B cell (primary cell): ENCODE data around the gene SFSWAP. TPM values are rescaled to one million over a fixed set of nuclear protein-coding genes. Genes with fewer than 3 reads are reported as not detected.

Experiments
- ATAC-seq: fragments of 200-7000 bp; cut with Tn5 transposase; one replicate; pipeline ENCODE4 v1.10.0; 2021; ENCODE audit warnings: low read depth, mild to moderate bottlenecking, moderate number of reproducible peaks, moderate library complexity
- CTCF ChIA-PET: fragments of 350-600 bp; sonication (Branson Sonifier 250); formaldehyde crosslinking; loops from one replicate; lab custom pipeline; 2021; ENCODE audit warnings: antibody characterized with exemption, inconsistent platforms; lab: Charles Lee
- POLR2A ChIA-PET: fragments of 350-600 bp; sonication (Branson Sonifier 250); formaldehyde crosslinking; loops from one replicate; lab custom pipeline; 2021; ENCODE audit warnings: antibody characterized with exemption; lab: Charles Lee
- DNase-seq: peaks from one replicate; pipeline ENCODE4 v3.0.0; 2013
- H2AFZ ChIP-seq: 2 replicates; pipeline ENCODE4 v1.6.1; 2012; ENCODE audit warnings: mild to moderate bottlenecking, low read depth, low read length; ENCODE audit not compliant: insufficient read depth, poor library complexity, severe bottlenecking
- H3K27ac ChIP-seq, 2 donors: 1 replicate in 1 of 2; 2 replicates in 1 of 2; pipeline ENCODE4 v1.5.1; 2012 to 2013; ENCODE audit warnings: low read length in 2 of 2, mild to moderate bottlenecking in 2 of 2, moderate library complexity in 1 of 2
- H3K27me3 ChIP-seq, 4 experiments: fragments of 200-600 bp in 1 of 4; sonication (generic) in 1 of 4; replicated peaks in 1 of 4; 1 replicate in 2 of 4; 2 replicates in 2 of 4; pipeline versions ENCODE4 v1.6.1 to v1.7.0; 2013 to 2016; ENCODE audit warnings: low read length in 3 of 4, mild to moderate bottlenecking in 2 of 4, mixed read lengths in 1 of 4, moderate library complexity in 1 of 4; ENCODE audit not compliant: insufficient read depth in 4 of 4, control insufficient read depth in 3 of 4; ENCODE audit errors: control extremely low read depth in 1 of 4
- H3K36me3 ChIP-seq, 2 experiments: replicated peaks in 1 of 2; 1 replicate in 1 of 2; 2 replicates in 1 of 2; pipeline versions ENCODE4 v1.6.1 to v1.7.1; 2013; ENCODE audit warnings: low read length in 1 of 2; ENCODE audit not compliant: insufficient read depth in 2 of 2, control insufficient read depth in 1 of 2; ENCODE audit errors: control extremely low read depth in 1 of 2, extremely low read depth in 1 of 2
- H3K4me1 ChIP-seq, 2 donors: fragments of 200-600 bp in 1 of 2; sonication (generic) in 1 of 2; 1 replicate in 1 of 2; 2 replicates in 1 of 2; pipeline versions ENCODE4 v1.5.1 to v1.6.1; 2013 to 2017; ENCODE audit warnings: low read length in 2 of 2; ENCODE audit not compliant: control insufficient read depth in 2 of 2, insufficient read depth in 2 of 2
- H3K4me2 ChIP-seq: replicated peaks from 2 replicates; pipeline ENCODE3; 2012; ENCODE audit warnings: mild to moderate bottlenecking, low read depth, low read length; ENCODE audit not compliant: poor library complexity, severe bottlenecking
- H3K4me3 ChIP-seq, 5 experiments: fragments of 200-600 bp in 1 of 5; sonication (generic) in 1 of 5; 1 replicate in 3 of 5; 2 replicates in 2 of 5; pipeline versions ENCODE4 v1.5.1 to v1.7.0; 2011 to 2016; ENCODE audit warnings: low read length in 4 of 5, mild to moderate bottlenecking in 4 of 5, low read depth in 2 of 5, control low read depth in 1 of 5, moderate library complexity in 1 of 5; ENCODE audit not compliant: insufficient read depth in 1 of 5; ENCODE audit errors: control extremely low read depth in 1 of 5, extremely low read depth in 1 of 5
- H3K79me2 ChIP-seq: fragments of 200-600 bp; sonication (generic); one replicate; pipeline ENCODE4 v1.6.0; 2016; ENCODE audit warnings: low read length; ENCODE audit not compliant: control insufficient read depth, insufficient read depth
- H3K9ac ChIP-seq: fragments of 200-600 bp; sonication (generic); 2 replicates; pipeline ENCODE4 v1.6.1; 2017; ENCODE audit warnings: mild to moderate bottlenecking, low read length, moderate library complexity
- H3K9me3 ChIP-seq, 3 donors: one replicate each; pipeline versions ENCODE4 v1.6.1 to v1.7.1; 2013; ENCODE audit warnings: low read length in 2 of 3; ENCODE audit not compliant: control insufficient read depth in 2 of 3, insufficient read depth in 1 of 3; ENCODE audit errors: control extremely low read depth in 1 of 3
- H4K20me1 ChIP-seq: 2 replicates; pipeline ENCODE4 v1.6.0; 2012; ENCODE audit warnings: mild to moderate bottlenecking, low read length; ENCODE audit not compliant: insufficient read depth, control insufficient read depth, poor library complexity, severe bottlenecking
- H3K27ac Mint-ChIP-seq: one replicate; pipeline ENCODE4 v1.8.0; 2021; ENCODE audit warnings: mixed read lengths
- H3K27me3 Mint-ChIP-seq: one replicate; pipeline ENCODE4 v1.8.0; 2021; ENCODE audit warnings: mixed read lengths
- H3K4me1 Mint-ChIP-seq: one replicate; pipeline ENCODE4 v1.8.0; 2021; ENCODE audit warnings: mixed read lengths
- H3K4me3 Mint-ChIP-seq: one replicate; pipeline ENCODE4 v1.8.0; 2021; ENCODE audit warnings: mixed read lengths
- H3K9me3 Mint-ChIP-seq: one replicate; pipeline ENCODE4 v1.8.0; 2022; ENCODE audit warnings: mixed read lengths; ENCODE audit not compliant: insufficient read depth
- EZH2 ChIP-seq: IDR thresholded peaks from 2 replicates; pipeline ENCODE4 v1.6.1; 2012; ENCODE audit warnings: borderline replicate concordance, low read depth, mild to moderate bottlenecking, moderate library complexity, low read length; ENCODE audit not compliant: insufficient read depth, poor library complexity, severe bottlenecking
- WGBS: methylation state at CpG from one replicate; pipeline ENCODE4 v1.1.5; 2013; ENCODE audit warnings: missing lambda C conversion rate; ENCODE audit not compliant: insufficient coverage; 5-methylcytosine and 5-hydroxymethylcytosine counted together
- intact Hi-C: fragments of 100-400 bp; cut with micrococcal nuclease; formaldehyde crosslinking; loops from one replicate; pipeline ENCODE4 v1.10.0; 2022
- polyA plus RNA-seq: library from polyadenylated mRNA; depleted of rRNA; stranded (reverse); fragments of >200 nt; gene quantifications from 2 replicates; pipeline ENCODE4 v1.2.3, GENCODE V29; 2012
- total RNA-seq, 2 donors: library from RNA; stranded (reverse); fragments of 120-200 nt in 1 of 2; gene quantifications; 1 replicate in 1 of 2; 2 replicates in 1 of 2; pipeline versions ENCODE4 v1.2.3 to v1.2.4, GENCODE V29; 2013 to 2022
- TF ChIP-seq, protein P1 (sequence below): fragments of 200-600 bp; IDR thresholded peaks from one replicate; pipeline ENCODE4 v1.8.0; 2022; ENCODE audit warnings: antibody characterized with exemption, mild to moderate bottlenecking

Gene SFSWAP
- total and polyA plus RNA-seq, 2 donors (not counting 1 experiment from before 2014, with no cell fraction given): 69.3 to 122 TPM

DNA sequence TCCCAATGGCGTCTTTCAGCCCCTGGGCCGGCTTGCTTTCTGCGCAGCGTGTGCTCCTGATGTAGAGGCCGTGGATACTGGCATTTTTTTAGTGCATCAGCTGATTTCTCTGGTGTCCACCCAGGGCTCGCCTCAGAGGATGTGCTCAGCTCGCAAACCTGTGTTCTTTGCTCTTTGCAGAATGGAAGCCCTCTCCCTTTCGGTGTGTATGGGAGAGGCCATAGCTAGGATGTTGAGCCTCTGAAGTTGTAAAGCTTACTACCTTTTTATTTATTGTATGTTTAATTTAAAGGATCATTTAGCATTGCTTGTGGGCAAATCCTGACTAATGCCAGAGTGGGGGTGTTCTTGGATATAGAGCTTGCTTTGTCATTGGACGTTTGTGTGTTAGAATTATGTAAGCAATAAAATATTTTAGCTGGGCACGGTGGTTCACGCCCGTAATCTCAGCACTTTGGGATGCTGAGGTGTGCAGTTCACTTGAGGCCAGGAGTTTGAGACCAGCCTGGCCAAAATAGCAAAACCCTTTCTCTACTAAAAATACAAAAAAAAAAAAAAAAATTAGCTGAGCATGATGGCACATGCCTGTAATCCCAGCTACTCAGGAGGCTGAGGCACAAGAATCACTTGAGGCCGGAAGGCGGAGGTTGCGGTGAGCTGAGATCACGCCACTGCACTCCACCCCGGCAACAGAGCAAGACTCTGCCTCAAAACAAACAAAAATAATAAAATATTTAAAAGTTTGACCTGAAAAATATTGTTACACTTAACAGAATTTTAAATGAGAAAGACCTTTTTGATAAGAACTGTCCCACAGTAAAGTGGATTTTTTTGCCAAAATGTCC lies 64.7 kb downstream of the SFSWAP start:
- Histone ChIP-seq H3K4me3 (peak overlapping the region in 1 of 5 experiments; percentile 31), H3K9ac (peak overlapping the region; percentile 30), H3K27ac (peak overlapping the region; percentile 93 to 97), H3K4me2 (peak overlapping the region; percentile 85), H3K27me3 (no peaks in the 10 kb centered on the region), H2AFZ (peak overlapping the region; percentile 58), H3K79me2 (peaks cover 18% of the 10 kb centered on the region), H3K9me3 (no peaks in the 10 kb centered on the region), H4K20me1 (no peaks in the 10 kb centered on the region), H3K36me3 (peaks cover 10 to 37% of the 10 kb centered on the region in 2 experiments), H3K4me1 (peaks cover 60 to 63% of the 10 kb centered on the region in 2 donors)
- ATAC-seq (no peak), DNase-seq (no peak)
- POLR2A ChIA-PET: interaction anchor here (1.0 kb wide), 1 partner anchor 9 kb away, joined by 3 read pairs; no protein-coding TSS in a partner anchor
- Mint-ChIP-seq H3K27ac (peak overlapping the region; percentile 97), H3K9me3 (no peaks in the 10 kb centered on the region), H3K27me3 (no peaks in the 10 kb centered on the region), H3K4me3 (peak overlapping the region; percentile 91), H3K4me1 (peaks cover 67% of the 10 kb centered on the region)
- 92% methylated on average over 10 of the region's 17 CpGs for WGBS
- intact Hi-C loops: loop anchor here (10.0 kb wide), 1 partner anchor 149 kb away; the partner anchor contains the start of gene PUS1
- CTCF ChIA-PET: interaction anchor here (0.9 to 3.5 kb wide), 5 partner anchors 20 to 174 kb away, joined by 3 to 14 read pairs (median 9); partner anchors contain the start of genes EP400 and MMP17
- TF ChIP-seq EZH2: no peak
- TF ChIP-seq, protein P1, sequence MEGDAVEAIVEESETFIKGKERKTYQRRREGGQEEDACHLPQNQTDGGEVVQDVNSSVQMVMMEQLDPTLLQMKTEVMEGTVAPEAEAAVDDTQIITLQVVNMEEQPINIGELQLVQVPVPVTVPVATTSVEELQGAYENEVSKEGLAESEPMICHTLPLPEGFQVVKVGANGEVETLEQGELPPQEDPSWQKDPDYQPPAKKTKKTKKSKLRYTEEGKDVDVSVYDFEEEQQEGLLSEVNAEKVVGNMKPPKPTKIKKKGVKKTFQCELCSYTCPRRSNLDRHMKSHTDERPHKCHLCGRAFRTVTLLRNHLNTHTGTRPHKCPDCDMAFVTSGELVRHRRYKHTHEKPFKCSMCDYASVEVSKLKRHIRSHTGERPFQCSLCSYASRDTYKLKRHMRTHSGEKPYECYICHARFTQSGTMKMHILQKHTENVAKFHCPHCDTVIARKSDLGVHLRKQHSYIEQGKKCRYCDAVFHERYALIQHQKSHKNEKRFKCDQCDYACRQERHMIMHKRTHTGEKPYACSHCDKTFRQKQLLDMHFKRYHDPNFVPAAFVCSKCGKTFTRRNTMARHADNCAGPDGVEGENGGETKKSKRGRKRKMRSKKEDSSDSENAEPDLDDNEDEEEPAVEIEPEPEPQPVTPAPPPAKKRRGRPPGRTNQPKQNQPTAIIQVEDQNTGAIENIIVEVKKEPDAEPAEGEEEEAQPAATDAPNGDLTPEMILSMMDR: no peak
